Uterus (tissue), 4 donors: ENCODE data around the gene SHROOM3. TPM values are rescaled to one million over a fixed set of nuclear protein-coding genes. Genes with fewer than 3 reads are reported as not detected.

Experiments used
- DNase-seq, 2 donors: peaks; one replicate each; pipeline ENCODE4 v3.0.0-alpha.2; 2019 to 2020
- H3K27ac ChIP-seq, 2 donors: fragments of 200-600 bp; sonication (generic); 1 replicate in 1 of 2; 2 replicates in 1 of 2; pipeline ENCODE4 v1.5.1; 2016 to 2018
- H3K27me3 ChIP-seq, 2 donors: fragments of 200-600 bp; sonication (generic); one replicate each; pipeline ENCODE4 v1.5.1; 2018 to 2019; ENCODE audit warnings: control low read depth in 1 of 2
- H3K36me3 ChIP-seq, 2 donors: fragments of 200-600 bp; sonication (generic); one replicate each; pipeline ENCODE4 v1.5.1; 2019; ENCODE audit warnings: control low read depth in 1 of 2
- H3K4me1 ChIP-seq, 2 donors: fragments of 200-600 bp; sonication (generic); one replicate each; pipeline ENCODE4 v1.5.1; 2018 to 2019; ENCODE audit warnings: control low read depth in 1 of 2
- H3K4me3 ChIP-seq, 2 donors: fragments of 200-600 bp; sonication (generic); 1 replicate in 1 of 2; 2 replicates in 1 of 2; pipeline ENCODE4 v1.5.1; 2018 to 2019; ENCODE audit warnings: mild to moderate bottlenecking in 1 of 2
- H3K9me3 ChIP-seq, 2 donors: fragments of 200-600 bp; sonication (generic); one replicate each; pipeline ENCODE4 v1.5.1; 2019; ENCODE audit warnings: control low read depth in 1 of 2
- CTCF ChIP-seq, 4 experiments: fragments of 200-600 bp in 2 of 4; fragments of 450-650 bp in 2 of 4; sonication (generic) in 2 of 4; IDR thresholded peaks; one replicate each; pipeline ENCODE4 v1.5.1; 2016 to 2019; ENCODE audit warnings: antibody characterized with exemption in 4 of 4, mild to moderate bottlenecking in 2 of 4, moderate library complexity in 1 of 4
- POLR2A ChIP-seq, 2 donors: fragments of 450-650 bp; IDR thresholded peaks; one replicate each; pipeline ENCODE4 v1.6.1; 2016; ENCODE audit warnings: antibody characterized with exemption in 2 of 2, mild to moderate bottlenecking in 1 of 2, moderate library complexity in 1 of 2
- intact Hi-C: fragments of 100-400 bp; cut with DNase I; formaldehyde crosslinking; loops from one replicate; pipeline ENCODE4 v1.15.1; 2023; ENCODE audit warnings: low total_unique reads
- total RNA-seq, 4 donors: library from RNA; depleted of rRNA in 3 of 4; stranded (reverse); fragments of >200 nt in 3 of 4; gene quantifications; one replicate each; pipeline versions ENCODE4 v1.1.0 to v1.2.4, GENCODE V29; 2014 to 2023
- donor health status: DM: yes; HTN: yes; CAD: no.

The SHROOM3 gene
- total RNA-seq, 4 donors from 2014 or later = 1.5 to 24.1 (median 3.4) TPM

- no peaks in the 10 kb centered on the region for H3K4me1 ChIP-seq
- H3K36me3 ChIP-seq = no peaks in the 10 kb centered on the region
- intact Hi-C loops = no loop called here
- H3K9me3 ChIP-seq = no peaks in the 10 kb centered on the region
- H3K4me3 ChIP-seq = no peak overlapping the region
- no peaks in the 10 kb centered on the region for H3K27me3 ChIP-seq
- TF ChIP-seq POLR2A (IDR thresholded peaks at IDR 0.05) (no peak), CTCF (IDR thresholded peaks at IDR 0.05) (no peak)
- DNase-seq = no peak
- no peak overlapping the region for H3K27ac ChIP-seq
Observed at GRCh38 chr4:76722838-76723237, 287.8 kb downstream of the SHROOM3 start.

GRCh38 chr4:76723373-76723772 is 288.3 kb downstream of the SHROOM3 start:
- DNase-seq = no peak
- intact Hi-C loops = no loop called here
- no peaks in the 10 kb centered on the region for H3K9me3 ChIP-seq
- no peaks in the 10 kb centered on the region for H3K4me1 ChIP-seq
- H3K4me3 ChIP-seq = no peak overlapping the region
- H3K36me3 ChIP-seq = no peaks in the 10 kb centered on the region
- no peaks in the 10 kb centered on the region for H3K27me3 ChIP-seq
- no peak overlapping the region for H3K27ac ChIP-seq
- TF ChIP-seq POLR2A (IDR thresholded peaks at IDR 0.05) (no peak), CTCF (IDR thresholded peaks at IDR 0.05) (no peak)

GRCh38 chr4:76723924-76724323 is 288.9 kb downstream of the SHROOM3 start:
- H3K27ac ChIP-seq = no peak overlapping the region
- DNase-seq = no peak
- intact Hi-C loops = no loop called here
- no peak for TF ChIP-seq POLR2A (IDR thresholded peaks at IDR 0.05)
- no peak for TF ChIP-seq CTCF (IDR thresholded peaks at IDR 0.05)
- H3K36me3 ChIP-seq = no peaks in the 10 kb centered on the region
- H3K4me3 ChIP-seq = no peak overlapping the region
- no peaks in the 10 kb centered on the region for H3K27me3 ChIP-seq
- H3K9me3 ChIP-seq = no peaks in the 10 kb centered on the region
- H3K4me1 ChIP-seq = no peaks in the 10 kb centered on the region

GRCh38 chr4:76725039-76725438 is 290.0 kb downstream of the SHROOM3 start:
- Histone ChIP-seq H3K4me3 (no peak overlapping the region), H3K36me3 (no peaks in the 10 kb centered on the region), H3K27ac (no peak overlapping the region), H3K4me1 (no peaks in the 10 kb centered on the region), H3K9me3 (no peaks in the 10 kb centered on the region), H3K27me3 (no peaks in the 10 kb centered on the region)
- intact Hi-C loops = no loop called here
- no peak for DNase-seq
- TF ChIP-seq POLR2A (IDR thresholded peaks at IDR 0.05) (no peak), CTCF (IDR thresholded peaks at IDR 0.05) (no peak)

- TF ChIP-seq CTCF (IDR thresholded peaks at IDR 0.05) = no peak
- no peak for TF ChIP-seq POLR2A (IDR thresholded peaks at IDR 0.05)
- H3K27ac ChIP-seq = no peak overlapping the region
- H3K4me1 ChIP-seq = no peaks in the 10 kb centered on the region
- H3K36me3 ChIP-seq = no peaks in the 10 kb centered on the region
- no peaks in the 10 kb centered on the region for H3K27me3 ChIP-seq
- intact Hi-C loops = no loop called here
- H3K9me3 ChIP-seq = no peaks in the 10 kb centered on the region
- H3K4me3 ChIP-seq = no peak overlapping the region
- no peak for DNase-seq
Observed at GRCh38 chr4:76726176-76726575, 291.1 kb downstream of the SHROOM3 start.
